Activated naive CD8-positive, alpha-beta T cell (primary cell): ENCODE results near the gene EDEM3.

Experiments
- H3K27ac Mint-ChIP-seq: one replicate; pipeline ENCODE4 v1.8.0; 2021; ENCODE audit warnings: mixed read lengths
- H3K27me3 Mint-ChIP-seq: one replicate; pipeline ENCODE4 v1.8.0; 2021; ENCODE audit warnings: mixed read lengths
- H3K36me3 Mint-ChIP-seq: one replicate; pipeline ENCODE4 v1.8.0; 2021; ENCODE audit warnings: mixed read lengths
- H3K4me1 Mint-ChIP-seq: one replicate; pipeline ENCODE4 v1.8.0; 2021; ENCODE audit warnings: low read depth, mixed read lengths
- H3K4me3 Mint-ChIP-seq: one replicate; pipeline ENCODE4 v1.8.0; 2021; ENCODE audit warnings: mild to moderate bottlenecking, mixed read lengths
- H3K9me3 Mint-ChIP-seq: one replicate; pipeline ENCODE4 v1.8.0; 2021; ENCODE audit warnings: low read depth, mixed read lengths

EDEM3 gene

DNA sequence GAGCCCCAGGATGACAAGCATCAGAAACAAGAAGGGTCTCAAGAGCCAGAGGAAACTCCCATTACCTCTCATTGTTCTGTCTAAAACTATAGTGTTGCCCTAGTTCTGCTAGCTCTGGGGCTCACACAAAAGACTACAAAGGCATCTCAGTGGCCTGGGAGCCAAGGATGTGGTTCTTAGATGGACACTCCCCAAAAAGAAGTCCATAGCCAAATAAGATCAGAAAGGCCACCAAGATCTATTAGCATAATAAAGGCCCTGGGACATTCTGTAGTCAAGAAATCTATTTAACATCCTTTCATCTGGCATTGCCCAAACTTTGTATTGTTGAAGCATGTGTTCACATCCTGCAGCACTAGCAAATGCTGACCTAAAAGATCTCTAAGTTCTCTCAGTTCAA lies 99.5 kb downstream of the EDEM3 start:
- Mint-ChIP-seq H3K27me3 (peaks cover 3% of the 10 kb centered on the region), H3K4me1 (no peaks in the 10 kb centered on the region), H3K4me3 (no peak overlapping the region), H3K27ac (no peak overlapping the region), H3K36me3 (no peaks in the 10 kb centered on the region), H3K9me3 (no peaks in the 10 kb centered on the region)

DNA sequence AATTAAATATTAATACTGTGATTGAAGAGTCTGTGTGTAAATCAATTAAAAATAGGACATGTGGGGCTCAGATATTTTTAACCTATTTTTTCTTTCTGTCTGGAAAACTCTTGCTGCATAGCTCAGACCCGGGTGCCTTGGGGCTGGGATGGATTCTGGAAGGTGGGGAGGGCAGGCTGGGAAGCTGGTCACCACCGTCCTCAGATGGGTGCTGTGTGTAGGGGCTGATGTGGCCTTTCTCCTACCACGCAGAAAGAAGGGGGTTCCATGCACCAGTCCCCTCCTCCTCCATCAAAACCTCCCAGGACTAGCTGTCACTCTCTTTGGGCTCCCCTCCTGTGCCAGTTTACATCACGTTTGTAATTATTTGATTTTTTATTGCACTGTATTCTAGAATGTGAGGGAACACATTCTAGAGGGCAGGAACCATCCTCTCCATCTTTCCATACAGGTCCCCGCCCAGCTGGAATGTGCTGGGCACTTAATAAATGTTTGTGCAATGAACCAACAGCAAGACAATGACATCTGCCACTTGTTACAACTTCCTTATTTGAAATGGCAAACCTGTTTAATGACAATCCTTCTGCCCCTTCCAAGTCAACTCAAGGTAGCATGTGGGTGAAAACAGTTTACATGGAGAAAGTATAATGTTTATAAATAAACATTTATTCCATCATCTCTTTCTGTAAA lies 104.3 kb downstream of the EDEM3 start:
- no peak overlapping the region for H3K27ac Mint-ChIP-seq
- no peaks in the 10 kb centered on the region for H3K4me1 Mint-ChIP-seq
- H3K36me3 Mint-ChIP-seq: no peaks in the 10 kb centered on the region
- peaks cover 3% of the 10 kb centered on the region for H3K27me3 Mint-ChIP-seq
- no peaks in the 10 kb centered on the region for H3K9me3 Mint-ChIP-seq
- no peak overlapping the region for H3K4me3 Mint-ChIP-seq

GRCh38 chr1:184649451-184649888 lies 105.2 kb downstream of the EDEM3 start:
- H3K27me3 Mint-ChIP-seq: peaks cover 3% of the 10 kb centered on the region
- no peaks in the 10 kb centered on the region for H3K4me1 Mint-ChIP-seq
- H3K9me3 Mint-ChIP-seq: no peaks in the 10 kb centered on the region
- H3K27ac Mint-ChIP-seq: no peak overlapping the region
- no peak overlapping the region for H3K4me3 Mint-ChIP-seq
- no peaks in the 10 kb centered on the region for H3K36me3 Mint-ChIP-seq

DNA sequence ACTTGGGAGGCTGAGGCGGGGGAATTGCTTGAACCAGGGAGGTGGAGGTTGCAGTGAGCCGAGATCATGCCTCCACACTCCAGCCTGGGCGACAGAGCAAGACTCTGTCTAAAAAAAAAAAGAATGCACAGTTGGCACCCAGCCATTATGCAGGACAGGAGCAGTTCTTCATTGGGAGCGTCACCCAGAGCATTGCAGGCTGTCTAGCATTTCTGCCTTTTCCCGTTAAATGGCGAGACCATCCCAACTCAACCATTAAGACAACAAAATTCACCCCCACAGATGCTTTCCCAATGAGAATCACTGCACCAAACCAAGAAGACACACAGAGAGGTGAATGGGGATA lies 105.8 kb downstream of the EDEM3 start:
- H3K9me3 Mint-ChIP-seq: no peaks in the 10 kb centered on the region
- peaks cover 3% of the 10 kb centered on the region for H3K27me3 Mint-ChIP-seq
- no peaks in the 10 kb centered on the region for H3K4me1 Mint-ChIP-seq
- H3K27ac Mint-ChIP-seq: no peak overlapping the region
- no peak overlapping the region for H3K4me3 Mint-ChIP-seq
- no peaks in the 10 kb centered on the region for H3K36me3 Mint-ChIP-seq

DNA sequence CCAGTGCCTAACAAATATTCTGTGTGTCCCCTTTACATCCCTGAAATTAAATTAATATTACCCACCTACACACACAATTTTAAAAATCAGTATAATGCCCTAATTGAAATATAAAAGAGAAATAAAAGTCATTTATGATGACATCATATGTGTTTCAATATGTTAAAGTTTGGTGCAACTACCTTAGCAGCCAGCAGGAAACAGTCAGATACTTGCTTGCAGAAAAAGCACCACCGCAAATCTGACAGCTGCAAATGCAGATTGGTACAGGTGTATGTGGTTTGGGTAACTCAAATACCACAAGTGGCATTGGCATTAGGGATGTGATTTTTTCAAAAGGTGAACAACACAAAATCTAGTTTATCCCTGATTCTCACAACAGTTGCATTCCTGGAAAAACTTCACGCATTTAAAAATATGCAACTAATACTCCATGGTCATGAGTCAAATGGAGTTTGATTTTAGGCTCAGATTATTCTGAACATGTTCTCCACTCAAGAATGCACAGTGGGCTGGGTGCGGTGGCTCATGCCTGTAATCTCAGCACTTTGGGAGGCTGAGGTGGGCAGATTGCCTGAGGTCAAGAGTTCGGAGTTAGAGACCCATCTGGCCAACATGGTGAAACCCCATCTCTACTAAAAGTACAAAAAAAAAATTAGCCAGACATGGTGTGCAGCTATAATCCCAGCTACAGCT lies 106.3 kb downstream of the EDEM3 start:
- Mint-ChIP-seq H3K9me3 (no peaks in the 10 kb centered on the region), H3K4me3 (no peak overlapping the region), H3K27ac (no peak overlapping the region), H3K27me3 (peaks cover 3% of the 10 kb centered on the region), H3K4me1 (no peaks in the 10 kb centered on the region), H3K36me3 (no peaks in the 10 kb centered on the region)

DNA sequence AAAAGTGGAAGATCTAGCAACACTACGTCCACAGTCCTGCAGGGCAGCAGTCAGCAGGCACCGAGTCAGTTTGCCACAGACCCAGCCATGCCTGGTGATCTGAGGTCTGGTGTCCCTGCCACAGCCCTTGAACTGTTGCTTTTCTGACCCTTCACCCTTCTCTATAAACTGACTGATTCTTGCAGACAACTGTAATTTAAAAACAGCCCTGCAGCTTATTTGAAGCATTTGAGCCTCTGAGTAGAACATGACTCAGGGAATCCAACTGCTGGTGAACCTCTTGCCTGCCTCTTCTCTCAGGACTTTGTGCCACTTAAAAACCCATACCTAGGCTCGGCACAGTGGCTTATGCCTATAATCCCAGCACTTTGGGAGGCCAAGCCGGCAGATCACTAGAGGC lies 107.2 kb downstream of the EDEM3 start:
- no peak overlapping the region for H3K27ac Mint-ChIP-seq
- peaks cover 5% of the 10 kb centered on the region for H3K27me3 Mint-ChIP-seq
- no peaks in the 10 kb centered on the region for H3K9me3 Mint-ChIP-seq
- no peaks in the 10 kb centered on the region for H3K36me3 Mint-ChIP-seq
- no peak overlapping the region for H3K4me3 Mint-ChIP-seq
- no peaks in the 10 kb centered on the region for H3K4me1 Mint-ChIP-seq

DNA sequence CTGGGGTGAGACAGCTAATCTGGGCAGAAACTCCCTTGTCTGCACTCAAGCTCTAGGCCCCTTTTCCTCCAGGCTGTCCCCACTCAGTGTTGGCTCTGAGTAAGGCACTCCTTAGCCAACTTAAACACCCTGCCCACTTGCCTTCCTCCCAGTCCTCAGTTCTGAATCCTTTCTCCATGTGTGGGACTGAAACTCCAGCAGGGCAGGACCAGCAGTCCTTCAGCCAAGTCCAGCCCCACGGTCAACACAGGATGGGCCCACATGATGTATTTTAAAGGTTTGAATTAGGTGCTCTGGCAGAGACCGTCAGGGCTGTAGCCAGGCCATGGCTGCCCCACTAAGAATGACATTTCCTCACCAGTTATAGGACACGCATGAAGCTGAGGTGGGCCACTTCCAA lies 107.8 kb downstream of the EDEM3 start:
- Mint-ChIP-seq H3K4me1 (no peaks in the 10 kb centered on the region), H3K36me3 (no peaks in the 10 kb centered on the region), H3K27me3 (peaks cover 9% of the 10 kb centered on the region), H3K27ac (no peak overlapping the region), H3K4me3 (no peak overlapping the region), H3K9me3 (no peaks in the 10 kb centered on the region)

DNA sequence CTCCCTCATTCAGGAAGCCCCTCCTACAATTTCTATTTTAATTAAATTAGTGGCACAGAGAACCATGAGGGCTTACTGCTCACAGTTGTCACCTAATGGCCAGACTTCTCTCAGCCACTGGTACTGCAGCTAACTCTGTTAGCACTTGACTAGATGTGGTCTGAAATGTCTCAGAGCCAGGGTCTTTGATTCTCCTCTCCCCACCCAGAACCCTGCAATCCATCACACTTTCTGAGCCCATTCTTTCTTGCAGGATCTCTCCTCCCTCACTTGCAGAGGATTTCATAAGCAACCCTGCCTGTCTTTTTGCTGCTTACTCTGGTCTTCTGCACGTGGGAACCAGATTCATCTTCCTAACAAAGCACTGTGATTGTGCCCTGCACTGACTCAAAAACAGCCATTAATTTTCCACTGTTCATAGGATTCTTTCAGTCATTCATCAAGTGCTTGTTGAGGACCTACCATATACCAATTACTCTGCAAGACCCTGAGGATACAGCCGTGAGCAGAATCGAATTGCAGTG lies 108.4 kb downstream of the EDEM3 start:
- no peak overlapping the region for H3K4me3 Mint-ChIP-seq
- H3K27ac Mint-ChIP-seq: no peak overlapping the region
- H3K36me3 Mint-ChIP-seq: no peaks in the 10 kb centered on the region
- no peaks in the 10 kb centered on the region for H3K4me1 Mint-ChIP-seq
- no peaks in the 10 kb centered on the region for H3K9me3 Mint-ChIP-seq
- peaks cover 6% of the 10 kb centered on the region for H3K27me3 Mint-ChIP-seq

DNA sequence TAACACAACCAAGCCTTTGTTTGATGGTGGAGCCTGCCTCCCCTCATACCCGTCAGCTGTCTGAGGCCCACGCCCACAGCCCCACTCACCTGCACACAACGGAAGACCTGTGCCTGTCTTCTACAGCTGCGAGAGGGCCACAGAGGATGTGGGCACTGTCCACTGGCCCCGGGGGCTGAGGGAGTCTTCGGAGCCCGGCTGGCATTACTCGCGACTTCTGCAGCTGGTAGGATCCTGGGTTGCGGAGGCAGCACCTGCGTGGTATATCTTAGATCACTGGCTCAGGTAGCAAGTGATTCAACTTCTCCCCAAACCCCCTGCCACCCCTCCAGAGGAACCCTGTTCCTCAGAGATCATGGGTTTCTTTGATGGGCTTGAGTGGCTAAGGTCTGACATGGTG lies 109.9 kb downstream of the EDEM3 start:
- Mint-ChIP-seq H3K9me3 (no peaks in the 10 kb centered on the region), H3K27ac (no peak overlapping the region), H3K4me1 (no peaks in the 10 kb centered on the region), H3K27me3 (peaks cover 9% of the 10 kb centered on the region), H3K36me3 (no peaks in the 10 kb centered on the region), H3K4me3 (no peak overlapping the region)

- H3K27me3 Mint-ChIP-seq: peaks cover 9% of the 10 kb centered on the region
- H3K27ac Mint-ChIP-seq: no peak overlapping the region
- no peak overlapping the region for H3K4me3 Mint-ChIP-seq
These were observed 111.0 kb downstream of the EDEM3 start for GRCh38 chr1:184643661-184644060.

GRCh38 chr1:184641894-184642293 lies 112.8 kb downstream of the EDEM3 start:
- H3K9me3 Mint-ChIP-seq: no peaks in the 10 kb centered on the region
- no peak overlapping the region for H3K4me3 Mint-ChIP-seq
- H3K27ac Mint-ChIP-seq: no peak overlapping the region
- peaks cover 9% of the 10 kb centered on the region for H3K27me3 Mint-ChIP-seq
- H3K4me1 Mint-ChIP-seq: no peaks in the 10 kb centered on the region
- no peaks in the 10 kb centered on the region for H3K36me3 Mint-ChIP-seq

More at GRCh38 chr1:184643661-184644060, 111.0 kb downstream of the EDEM3 start:
- Mint-ChIP-seq H3K4me1 (no peaks in the 10 kb centered on the region), H3K36me3 (no peaks in the 10 kb centered on the region), H3K9me3 (no peaks in the 10 kb centered on the region)

- H3K9me3 Mint-ChIP-seq: no peaks in the 10 kb centered on the region
- no peaks in the 10 kb centered on the region for H3K36me3 Mint-ChIP-seq
- no peak overlapping the region for H3K27ac Mint-ChIP-seq
- no peak overlapping the region for H3K4me3 Mint-ChIP-seq
- peaks cover 9% of the 10 kb centered on the region for H3K27me3 Mint-ChIP-seq
- no peaks in the 10 kb centered on the region for H3K4me1 Mint-ChIP-seq
These were observed 114.2 kb downstream of the EDEM3 start for GRCh38 chr1:184640505-184640904.
